Mesothelial cell of epicardium (in vitro differentiated cells): Measurements from ENCODE around the gene RUSC1. TPM values are rescaled to one million over a fixed set of nuclear protein-coding genes. Genes with fewer than 3 reads are reported as not detected.

Source experiments
- DNase-seq, 2 experiments: peaks; one replicate each; pipeline ENCODE4 v3.0.0; 2021; ENCODE audit warnings: low spot score in 2 of 2; ENCODE audit not compliant: unreplicated experiment in 2 of 2
- H3K27ac Mint-ChIP-seq: 2 replicates; pipeline ENCODE4 v1.8.0; 2021; ENCODE audit warnings: mixed read lengths
- H3K27me3 Mint-ChIP-seq: 2 replicates; pipeline ENCODE4 v1.8.0; 2021; ENCODE audit warnings: low read depth, mixed read lengths
- H3K36me3 Mint-ChIP-seq: 2 replicates; pipeline ENCODE4 v1.8.0; 2021; ENCODE audit warnings: mixed read lengths
- H3K4me1 Mint-ChIP-seq: 2 replicates; pipeline ENCODE4 v1.8.0; 2021; ENCODE audit warnings: mixed read lengths
- H3K4me3 Mint-ChIP-seq: 2 replicates; pipeline ENCODE4 v1.8.0; 2021; ENCODE audit warnings: mild to moderate bottlenecking, moderate library complexity, mixed read lengths
- H3K9me3 Mint-ChIP-seq: 2 replicates; pipeline ENCODE4 v1.8.0; 2021; ENCODE audit warnings: mixed read lengths
- total RNA-seq: library from RNA; stranded (reverse); gene quantifications from 3 replicates; pipeline ENCODE4 v1.2.1, GENCODE V29; 2021
- TF ChIP-seq, protein P1 (sequence below): fragments of 200-600 bp; sonication (generic); IDR thresholded peaks from one replicate; pipeline ENCODE4 v1.5.0; 2021; ENCODE audit warnings: antibody characterized with exemption; ENCODE audit not compliant: unreplicated experiment

Gene RUSC1
- total RNA-seq, 1 donor from 2014 or later, result 55.5 TPM

DNA sequence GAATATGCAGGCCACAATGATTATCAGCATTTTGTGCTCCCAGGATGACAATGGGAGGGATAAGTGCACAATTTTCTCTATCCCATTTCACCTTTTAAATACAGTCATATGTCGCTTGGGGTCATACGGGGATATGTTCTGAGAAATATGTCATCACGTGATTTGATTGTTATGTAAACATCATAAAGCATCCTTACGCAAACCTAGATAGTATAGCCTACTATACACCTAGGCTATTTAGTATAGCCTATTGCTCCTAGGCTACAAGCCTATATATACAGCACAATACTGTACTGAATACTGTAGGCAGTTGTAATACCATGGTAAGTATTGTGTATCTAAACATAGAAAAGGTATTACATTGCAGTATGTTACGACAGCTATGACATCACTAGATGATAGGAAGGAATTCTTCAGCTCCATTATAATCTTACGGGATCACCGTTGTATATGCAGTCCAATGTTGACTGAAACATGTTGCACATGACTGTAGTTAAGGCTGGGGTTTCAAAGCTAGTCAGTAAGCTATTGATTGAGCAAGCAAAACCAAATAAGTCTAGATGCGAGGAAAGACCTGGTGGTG is 18.9 kb downstream of the RUSC1 start:
- peaks cover 57% of the 10 kb centered on the region for H3K36me3 Mint-ChIP-seq
- H3K27me3 Mint-ChIP-seq, result no peaks in the 10 kb centered on the region
- no peaks in the 10 kb centered on the region for H3K4me1 Mint-ChIP-seq
- H3K27ac Mint-ChIP-seq, result no peak overlapping the region
- TF ChIP-seq, protein P1, sequence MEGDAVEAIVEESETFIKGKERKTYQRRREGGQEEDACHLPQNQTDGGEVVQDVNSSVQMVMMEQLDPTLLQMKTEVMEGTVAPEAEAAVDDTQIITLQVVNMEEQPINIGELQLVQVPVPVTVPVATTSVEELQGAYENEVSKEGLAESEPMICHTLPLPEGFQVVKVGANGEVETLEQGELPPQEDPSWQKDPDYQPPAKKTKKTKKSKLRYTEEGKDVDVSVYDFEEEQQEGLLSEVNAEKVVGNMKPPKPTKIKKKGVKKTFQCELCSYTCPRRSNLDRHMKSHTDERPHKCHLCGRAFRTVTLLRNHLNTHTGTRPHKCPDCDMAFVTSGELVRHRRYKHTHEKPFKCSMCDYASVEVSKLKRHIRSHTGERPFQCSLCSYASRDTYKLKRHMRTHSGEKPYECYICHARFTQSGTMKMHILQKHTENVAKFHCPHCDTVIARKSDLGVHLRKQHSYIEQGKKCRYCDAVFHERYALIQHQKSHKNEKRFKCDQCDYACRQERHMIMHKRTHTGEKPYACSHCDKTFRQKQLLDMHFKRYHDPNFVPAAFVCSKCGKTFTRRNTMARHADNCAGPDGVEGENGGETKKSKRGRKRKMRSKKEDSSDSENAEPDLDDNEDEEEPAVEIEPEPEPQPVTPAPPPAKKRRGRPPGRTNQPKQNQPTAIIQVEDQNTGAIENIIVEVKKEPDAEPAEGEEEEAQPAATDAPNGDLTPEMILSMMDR, result no peak
- no peak overlapping the region for H3K4me3 Mint-ChIP-seq
- no peaks in the 10 kb centered on the region for H3K9me3 Mint-ChIP-seq
- DNase-seq, result no peak

DNA sequence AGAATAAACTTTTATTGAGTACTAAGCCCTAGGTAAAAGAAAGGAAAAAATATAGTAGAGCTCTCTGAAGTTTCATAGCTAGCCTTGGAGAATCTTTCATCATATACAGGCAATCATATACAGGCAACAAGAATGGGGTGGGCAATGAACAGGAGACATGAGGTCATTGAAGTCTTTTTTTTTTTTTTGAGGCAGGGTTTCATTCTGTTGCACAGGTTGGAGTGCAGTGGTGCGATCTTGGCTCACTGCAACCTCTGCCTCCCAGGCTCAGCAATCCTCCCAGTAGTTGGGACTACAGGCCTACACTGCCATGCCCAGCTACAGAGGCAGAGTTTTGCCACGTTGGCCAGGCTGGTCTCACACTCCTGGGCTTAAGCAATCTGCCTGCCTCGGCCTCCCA is 22.1 kb downstream of the RUSC1 start:
- no peak overlapping the region for H3K4me3 Mint-ChIP-seq
- no peak for DNase-seq
- peaks cover 61% of the 10 kb centered on the region for H3K36me3 Mint-ChIP-seq
- no peaks in the 10 kb centered on the region for H3K27me3 Mint-ChIP-seq
- no peaks in the 10 kb centered on the region for H3K9me3 Mint-ChIP-seq
- H3K27ac Mint-ChIP-seq, result no peak overlapping the region
- TF ChIP-seq, protein P1, result no peak
- H3K4me1 Mint-ChIP-seq, result no peaks in the 10 kb centered on the region

DNA sequence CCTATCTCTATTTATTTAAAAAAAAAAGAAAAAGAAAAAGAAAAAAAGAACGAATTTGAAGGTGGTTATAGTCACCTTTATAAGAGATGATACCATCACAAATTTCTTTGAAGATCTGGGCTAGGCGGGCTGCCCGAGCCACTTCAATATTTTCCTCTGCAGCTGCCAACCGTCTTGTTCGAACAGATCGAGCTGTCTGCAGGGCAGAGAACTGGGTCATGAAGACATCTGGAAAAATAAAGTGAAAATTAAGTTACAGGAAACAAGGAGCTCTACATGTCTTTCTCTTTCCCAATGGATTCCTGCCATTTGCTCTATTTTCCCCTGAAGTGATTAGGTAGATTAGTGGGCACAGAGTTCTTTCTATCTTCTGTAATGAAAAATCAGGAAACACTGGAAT is 31.9 kb downstream of the RUSC1 start:
- no peaks in the 10 kb centered on the region for H3K27me3 Mint-ChIP-seq
- no peaks in the 10 kb centered on the region for H3K4me1 Mint-ChIP-seq
- no peaks in the 10 kb centered on the region for H3K9me3 Mint-ChIP-seq
- no peak for DNase-seq
- no peak overlapping the region for H3K27ac Mint-ChIP-seq
- H3K4me3 Mint-ChIP-seq, result no peak overlapping the region
- TF ChIP-seq, protein P1, result no peak
- H3K36me3 Mint-ChIP-seq, result peaks cover 59% of the 10 kb centered on the region

DNA sequence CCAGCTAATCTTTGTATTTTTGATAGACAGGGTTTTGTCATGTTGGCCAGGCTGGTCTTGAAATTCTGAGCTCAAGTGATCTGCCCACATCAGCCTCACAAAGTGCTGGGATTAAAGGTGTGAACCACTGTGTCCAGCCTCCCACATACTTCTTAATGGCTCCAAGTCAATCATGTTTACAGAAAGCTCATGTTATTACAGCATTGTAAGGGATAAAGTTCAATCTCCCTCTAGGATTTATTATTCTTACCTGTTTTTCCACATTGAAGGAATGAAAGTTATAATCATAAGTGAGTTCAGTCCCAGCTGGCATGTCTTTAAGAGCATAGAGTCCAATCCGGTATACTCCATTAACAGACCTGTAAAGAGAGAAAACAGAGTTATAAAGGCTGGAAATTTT is 39.4 kb downstream of the RUSC1 start:
- no peak for DNase-seq
- Mint-ChIP-seq H3K36me3 (peaks cover 36% of the 10 kb centered on the region), H3K9me3 (no peaks in the 10 kb centered on the region), H3K27ac (no peak overlapping the region), H3K4me1 (no peaks in the 10 kb centered on the region), H3K4me3 (no peak overlapping the region), H3K27me3 (no peaks in the 10 kb centered on the region)
- TF ChIP-seq, protein P1, result no peak

DNA sequence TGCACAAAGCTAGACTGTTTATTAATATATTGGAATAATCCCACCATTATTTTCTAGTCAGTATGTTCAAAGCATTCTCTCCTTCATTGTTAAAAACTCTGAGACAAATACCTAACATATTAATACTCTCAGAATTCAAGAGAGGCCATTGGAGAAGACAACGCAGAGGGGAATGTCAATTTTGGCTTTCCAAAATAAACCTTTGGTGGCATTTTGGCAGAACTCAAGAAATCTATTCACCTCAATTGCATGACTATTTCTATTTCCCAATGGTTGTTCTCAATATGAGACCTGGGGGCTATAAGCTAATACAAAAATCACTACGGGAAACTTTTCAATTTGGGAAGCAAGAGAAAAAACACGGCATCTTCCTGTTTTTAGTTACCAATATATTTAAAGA is 58.5 kb downstream of the RUSC1 start:
- H3K9me3 Mint-ChIP-seq, result no peaks in the 10 kb centered on the region
- H3K4me1 Mint-ChIP-seq, result peaks cover 33% of the 10 kb centered on the region
- TF ChIP-seq, protein P1, result no peak
- peaks cover 31% of the 10 kb centered on the region for H3K36me3 Mint-ChIP-seq
- H3K27me3 Mint-ChIP-seq, result no peaks in the 10 kb centered on the region
- no peak for DNase-seq
- peak overlapping the region; percentile 52 for H3K4me3 Mint-ChIP-seq
- H3K27ac Mint-ChIP-seq, result peak overlapping the region; percentile 96

DNA sequence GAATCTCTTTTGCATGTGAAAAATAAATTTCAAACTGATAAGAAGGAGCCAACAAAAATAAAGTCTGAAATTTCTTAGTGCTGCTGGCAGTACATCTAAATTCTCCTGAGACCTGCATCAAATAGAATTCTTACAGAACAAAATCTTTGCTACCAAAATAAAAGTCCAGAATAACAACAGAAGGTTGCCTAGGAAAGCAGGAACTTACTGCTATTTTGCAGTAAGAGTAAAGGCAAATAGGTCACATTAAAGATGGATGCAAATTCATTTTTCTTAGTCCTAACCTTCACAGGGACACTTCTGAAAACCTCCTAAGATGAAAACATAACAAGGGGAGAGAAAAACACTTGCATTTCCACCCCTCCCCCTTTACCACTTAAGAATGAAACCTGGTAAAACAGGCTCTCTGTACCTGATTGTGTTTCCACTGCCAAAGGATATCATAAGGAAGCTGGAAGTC is 59.0 kb downstream of the RUSC1 start:
- DNase-seq, result no peak

More for the DNA sequence above, 59.0 kb downstream of the RUSC1 start:
- Mint-ChIP-seq H3K27ac (peak overlapping the region; percentile 96), H3K27me3 (no peaks in the 10 kb centered on the region), H3K4me1 (peaks cover 37% of the 10 kb centered on the region), H3K9me3 (no peaks in the 10 kb centered on the region), H3K36me3 (peaks cover 33% of the 10 kb centered on the region), H3K4me3 (peak overlapping the region; percentile 52)
- TF ChIP-seq, protein P1, result no peak
